Vagina (tissue), 2 donors: ENCODE results near the gene VNN1.

Experiments used
- CTCF ChIP-seq, 3 experiments: fragments of 450-650 bp in 2 of 3; fragments of 200-600 bp in 1 of 3; sonication (generic) in 1 of 3; IDR thresholded peaks; one replicate each; pipeline ENCODE4 v1.5.1; 2017 to 2019; ENCODE audit warnings: antibody characterized with exemption in 3 of 3, mild to moderate bottlenecking in 2 of 3, moderate library complexity in 2 of 3
- POLR2A ChIP-seq, 2 donors: fragments of 450-650 bp; IDR thresholded peaks; one replicate each; pipeline ENCODE4 v1.6.1; 2017; ENCODE audit warnings: antibody characterized with exemption in 2 of 2, mild to moderate bottlenecking in 2 of 2, moderate library complexity in 2 of 2
- POLR2AphosphoS5 ChIP-seq, 2 donors: sonication (generic); formaldehyde crosslinking; IDR thresholded peaks; one replicate each; pipeline ENCODE4 v1.9.0; 2017; ENCODE audit warnings: antibody characterized with exemption in 2 of 2, mild to moderate bottlenecking in 2 of 2, low read depth in 1 of 2; ENCODE audit not compliant: insufficient read depth in 1 of 2

DNA sequence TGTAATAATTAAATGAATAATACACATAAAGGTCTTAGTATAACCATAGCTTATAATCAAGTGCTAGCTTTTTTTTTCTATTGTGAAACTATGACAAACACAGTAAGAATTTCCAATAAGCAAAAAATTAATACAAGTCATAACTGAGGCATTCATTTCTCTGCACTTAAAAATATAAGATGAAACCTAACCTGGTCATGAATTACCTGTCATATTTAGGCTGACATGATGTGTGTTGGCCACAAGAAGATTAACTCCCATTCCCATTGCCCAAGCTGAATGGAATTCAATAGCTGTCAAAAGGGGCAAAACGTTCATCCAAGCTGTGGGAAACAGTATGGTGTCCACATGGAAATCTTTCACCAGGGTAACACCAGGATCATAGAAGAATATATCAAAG, 38.4 kb upstream of the VNN1 start:
- TF ChIP-seq POLR2A (IDR thresholded peaks at IDR 0.05) (no peak), POLR2AphosphoS5 (IDR thresholded peaks at IDR 0.05; ENCODE audit: insufficient read depth in 1 of 2, low read depth in 1 of 2) (no peak), CTCF (IDR thresholded peaks at IDR 0.05) (no peak)
